SK-N-SH treated with all-trans-retinoic acid at 6 μM for 48 hours (cell line): ENCODE data around the gene MOSMO.

ENCODE experiments used
- ATAC-seq: fragments of 200-7000 bp; cut with Tn5 transposase; 3 replicates; pipeline ENCODE4 v1.9.1; 2020; ENCODE audit warnings: mild to moderate bottlenecking, moderate library complexity
- ARNTL ChIP-seq: fragments of 450-650 bp; formaldehyde crosslinking; IDR thresholded peaks from 2 replicates; pipeline ENCODE4 v1.5.0; 2020; ENCODE audit warnings: low read depth, mild to moderate bottlenecking, moderate library complexity, borderline replicate concordance
- BACH2 ChIP-seq: fragments of 250-450 bp; sonication (Bioruptor Pico); IDR thresholded peaks from 2 replicates; pipeline ENCODE4 v1.9.0; 2021; ENCODE audit warnings: mild to moderate bottlenecking, borderline replicate concordance
- CSDC2 ChIP-seq: fragments of 250-450 bp; sonication (Bioruptor Pico); IDR thresholded peaks from 2 replicates; pipeline ENCODE4 v1.5.0; 2020; ENCODE audit warnings: mild to moderate bottlenecking, moderate library complexity
- CSRNP3 ChIP-seq: fragments of 250-450 bp; sonication (Bioruptor Pico); IDR thresholded peaks from 2 replicates; pipeline ENCODE4 v1.5.1; 2021; ENCODE audit warnings: mild to moderate bottlenecking, moderate library complexity
- ESRRG ChIP-seq: fragments of 250-450 bp; sonication (Bioruptor Pico); IDR thresholded peaks from 2 replicates; pipeline ENCODE4 v1.6.1; 2021; ENCODE audit warnings: mild to moderate bottlenecking
- GLIS3 ChIP-seq: fragments of 250-450 bp; sonication (Bioruptor Pico); IDR thresholded peaks from 2 replicates; pipeline ENCODE4 v1.5.0; 2020; ENCODE audit warnings: mild to moderate bottlenecking, moderate library complexity
- ISL1 ChIP-seq: fragments of 250-450 bp; sonication (Bioruptor Pico); IDR thresholded peaks from 2 replicates; pipeline ENCODE4 v2.1.2; 2022; ENCODE audit warnings: mild to moderate bottlenecking, moderate library complexity
- OSR1 ChIP-seq: fragments of 250-450 bp; sonication (Bioruptor Pico); IDR thresholded peaks from 2 replicates; pipeline ENCODE4 v1.8.0; 2022; ENCODE audit warnings: moderate library complexity, mild to moderate bottlenecking, inconsistent platforms
- PATZ1 ChIP-seq: fragments of 250-450 bp; sonication (Bioruptor Pico); IDR thresholded peaks from 2 replicates; pipeline ENCODE4 v1.8.0; 2020; ENCODE audit warnings: mild to moderate bottlenecking, moderate library complexity, borderline replicate concordance
- POU6F1 ChIP-seq: fragments of 250-450 bp; sonication (Bioruptor Pico); IDR thresholded peaks from 2 replicates; pipeline ENCODE4 v1.8.0; 2021; ENCODE audit warnings: low read depth, mild to moderate bottlenecking, moderate library complexity, borderline replicate concordance
- RARB ChIP-seq: fragments of 250-450 bp; sonication (Bioruptor Pico); IDR thresholded peaks from 2 replicates; pipeline ENCODE4 v1.8.0; 2021; ENCODE audit warnings: mild to moderate bottlenecking, moderate library complexity
- SNAI2 ChIP-seq: fragments of 250-450 bp; sonication (Bioruptor Pico); IDR thresholded peaks from 2 replicates; pipeline ENCODE4 v1.5.0; 2020; ENCODE audit warnings: mild to moderate bottlenecking, moderate library complexity
- TCF4 ChIP-seq: fragments of 250-450 bp; sonication (Bioruptor Pico); IDR thresholded peaks from 2 replicates; pipeline ENCODE4 v1.8.0; 2021; ENCODE audit warnings: mild to moderate bottlenecking, moderate library complexity, borderline replicate concordance
- TOX ChIP-seq: fragments of 250-450 bp; sonication (Bioruptor Pico); IDR thresholded peaks from 2 replicates; pipeline ENCODE4 v1.8.0; 2021; ENCODE audit warnings: mild to moderate bottlenecking, moderate library complexity, borderline replicate concordance
- TSHZ2 ChIP-seq: fragments of 250-450 bp; sonication (Bioruptor Pico); IDR thresholded peaks from 2 replicates; pipeline ENCODE4 v1.5.0; 2020; ENCODE audit warnings: mild to moderate bottlenecking, moderate library complexity
- ZFP30 ChIP-seq: fragments of 450-650 bp; formaldehyde crosslinking; IDR thresholded peaks from 2 replicates; pipeline ENCODE4 v1.5.0; 2022; ENCODE audit warnings: mild to moderate bottlenecking, moderate library complexity
- ZNF70 ChIP-seq: fragments of 450-650 bp; formaldehyde crosslinking; IDR thresholded peaks from 2 replicates; pipeline ENCODE4 v1.5.0; 2020; ENCODE audit warnings: mild to moderate bottlenecking, moderate library complexity

MOSMO gene

GRCh38 chr16:22071331-22071910 is 63.5 kb downstream of the MOSMO start:
- TF ChIP-seq ESRRG (CRISPR knock-in tag), result no peak
- no peak for TF ChIP-seq ARNTL (CRISPR knock-in tag)
- no peak for TF ChIP-seq TSHZ2 (CRISPR knock-in tag)
- TF ChIP-seq CSRNP3, result no peak
- no peak for TF ChIP-seq CSDC2
- no peak for TF ChIP-seq BACH2 (CRISPR knock-in tag)
- TF ChIP-seq SNAI2 (CRISPR knock-in tag), result no peak
- ATAC-seq, result no peak

GRCh38 chr16:22073350-22073749 is 65.4 kb downstream of the MOSMO start:
- TF ChIP-seq TCF4 (CRISPR knock-in tag) (no peak), PATZ1 (no peak), TOX (CRISPR knock-in tag) (no peak), CSDC2 (no peak), ZNF70 (CRISPR knock-in tag) (no peak), OSR1 (CRISPR knock-in tag) (no peak), ISL1 (CRISPR knock-in tag) (no peak), RARB (CRISPR knock-in tag) (no peak), POU6F1 (no peak), CSRNP3 (no peak), ARNTL (CRISPR knock-in tag) (no peak), TSHZ2 (CRISPR knock-in tag) (no peak), ESRRG (CRISPR knock-in tag) (no peak), GLIS3 (CRISPR knock-in tag) (no peak), ZFP30 (no peak)

More at GRCh38 chr16:22073350-22073749, 65.4 kb downstream of the MOSMO start:
- ATAC-seq, result no peak
